ENCODE measurements around the gene SMAD1.

Gene SMAD1

DNA sequence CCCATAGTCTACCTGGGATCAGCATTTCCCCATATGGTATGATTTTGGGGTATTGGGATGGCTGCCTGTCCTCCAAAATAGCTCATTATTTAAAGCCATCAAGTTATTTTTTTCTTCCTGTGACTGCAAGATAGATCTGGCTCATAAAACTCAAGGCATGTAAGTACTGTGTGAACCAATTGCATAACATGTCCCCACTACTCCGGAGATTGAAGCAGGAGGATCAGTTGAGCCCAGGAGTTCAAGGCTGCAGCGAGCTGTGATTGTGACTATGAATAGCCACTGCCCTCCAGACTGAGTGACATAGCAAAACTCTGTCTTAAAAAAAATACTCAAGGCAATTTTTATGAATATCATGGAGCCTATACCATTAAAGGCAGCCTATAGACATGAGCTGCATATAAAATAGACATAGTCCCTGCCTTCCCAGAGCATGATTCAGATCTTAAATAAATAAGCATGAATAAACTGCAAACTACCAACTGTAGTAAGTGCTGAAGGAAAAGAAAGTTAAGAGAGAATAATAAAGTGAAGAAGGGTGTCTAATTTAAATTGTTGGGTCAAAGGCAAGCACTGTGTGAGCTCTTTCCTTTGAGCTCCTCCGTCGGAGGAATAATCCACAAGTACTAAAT lies 120.6 kb downstream of the SMAD1 start:
- H3K9me3 ChIP-seq (ENCODE audit: control insufficient read depth in 1 of 2, low read length in 2 of 2) = peaks cover 0 to 8% of the 10 kb centered on the region in 2 donors
- H3K4me1 ChIP-seq (ENCODE audit: control insufficient read depth in 1 of 2, insufficient read depth in 2 of 2, low read length in 2 of 2) = no peaks in the 10 kb centered on the region
- H3K27ac ChIP-seq (ENCODE audit: low read length) = no peak overlapping the region
- no peak overlapping the region for H3K4me3 ChIP-seq (ENCODE audit: low read depth in 1 of 2, low read length in 2 of 2)
- H3K27me3 ChIP-seq (ENCODE audit: low read depth, low read length) = no peaks in the 10 kb centered on the region
- no peaks in the 10 kb centered on the region for H3K36me3 ChIP-seq (ENCODE audit: control insufficient read depth in 1 of 2, insufficient read depth in 2 of 2, low read length in 2 of 2)

GRCh38 chr4:145605941-145606340 lies 124.3 kb downstream of the SMAD1 start:
- H3K27me3 ChIP-seq (ENCODE audit: low read depth, low read length) = no peaks in the 10 kb centered on the region
- H3K4me3 ChIP-seq (ENCODE audit: low read depth in 1 of 2, low read length in 2 of 2) = no peak overlapping the region
- H3K9me3 ChIP-seq (ENCODE audit: control insufficient read depth in 1 of 2, low read length in 2 of 2) = peaks cover 0 to 8% of the 10 kb centered on the region in 2 donors
- H3K36me3 ChIP-seq (ENCODE audit: control insufficient read depth in 1 of 2, insufficient read depth in 2 of 2, low read length in 2 of 2) = no peaks in the 10 kb centered on the region
- H3K27ac ChIP-seq (ENCODE audit: low read length) = no peak overlapping the region
- H3K4me1 ChIP-seq (ENCODE audit: control insufficient read depth in 1 of 2, insufficient read depth in 2 of 2, low read length in 2 of 2) = no peaks in the 10 kb centered on the region

Measured in muscle layer of duodenum (tissue), 2 donors.